BJ (cell line): ENCODE results near the gene SLC25A10. TPM values are rescaled to one million over a fixed set of nuclear protein-coding genes. Genes with fewer than 3 reads are reported as not detected.

Experiments
- CTCF ChIA-PET: fragments of 350-600 bp; formaldehyde crosslinking; extraction: SDS; loops from one replicate; lab custom pipeline; 2021; ENCODE audit warnings: antibody characterized with exemption, inconsistent platforms; lab: Yijun Ruan, JAX
- POLR2A ChIA-PET: fragments of 300-600 bp; sonication (Branson Sonifier 250); formaldehyde crosslinking; extraction: SDS; loops from one replicate; lab custom pipeline; 2021; ENCODE audit warnings: antibody characterized with exemption; lab: Charles Lee
- DNase-seq: peaks from one replicate; pipeline ENCODE4 v3.0.0-alpha.2; 2011; ENCODE audit warnings: low read depth
- H3K27me3 ChIP-seq: 2 replicates; pipeline ENCODE4 v1.6.0; 2011; ENCODE audit warnings: low read length; ENCODE audit not compliant: control insufficient read depth, insufficient read depth
- H3K36me3 ChIP-seq: 2 replicates; pipeline ENCODE4 v1.5.1; 2011; ENCODE audit warnings: low read length; ENCODE audit not compliant: control insufficient read depth, insufficient read depth
- H3K4me3 ChIP-seq: 2 replicates; pipeline ENCODE4 v1.5.1; 2011; ENCODE audit warnings: low read depth, mild to moderate bottlenecking, control low read depth, low read length
- polyA plus RNA-seq: library from polyadenylated mRNA; depleted of rRNA; stranded (reverse); fragments of >200 nt; gene quantifications from 2 replicates; pipeline ENCODE4 v1.2.3, GENCODE V29; 2011
- TF ChIP-seq, protein P1 (sequence below): IDR thresholded peaks from 2 replicates; pipeline ENCODE4 v1.5.1; 2011; ENCODE audit warnings: low read depth, mild to moderate bottlenecking, control low read depth, inconsistent platforms, low read length, moderate library complexity; ENCODE audit not compliant: insufficient read depth

The SLC25A10 gene
- polyA plus RNA-seq, 1 experiment: 8.4 TPM

DNA sequence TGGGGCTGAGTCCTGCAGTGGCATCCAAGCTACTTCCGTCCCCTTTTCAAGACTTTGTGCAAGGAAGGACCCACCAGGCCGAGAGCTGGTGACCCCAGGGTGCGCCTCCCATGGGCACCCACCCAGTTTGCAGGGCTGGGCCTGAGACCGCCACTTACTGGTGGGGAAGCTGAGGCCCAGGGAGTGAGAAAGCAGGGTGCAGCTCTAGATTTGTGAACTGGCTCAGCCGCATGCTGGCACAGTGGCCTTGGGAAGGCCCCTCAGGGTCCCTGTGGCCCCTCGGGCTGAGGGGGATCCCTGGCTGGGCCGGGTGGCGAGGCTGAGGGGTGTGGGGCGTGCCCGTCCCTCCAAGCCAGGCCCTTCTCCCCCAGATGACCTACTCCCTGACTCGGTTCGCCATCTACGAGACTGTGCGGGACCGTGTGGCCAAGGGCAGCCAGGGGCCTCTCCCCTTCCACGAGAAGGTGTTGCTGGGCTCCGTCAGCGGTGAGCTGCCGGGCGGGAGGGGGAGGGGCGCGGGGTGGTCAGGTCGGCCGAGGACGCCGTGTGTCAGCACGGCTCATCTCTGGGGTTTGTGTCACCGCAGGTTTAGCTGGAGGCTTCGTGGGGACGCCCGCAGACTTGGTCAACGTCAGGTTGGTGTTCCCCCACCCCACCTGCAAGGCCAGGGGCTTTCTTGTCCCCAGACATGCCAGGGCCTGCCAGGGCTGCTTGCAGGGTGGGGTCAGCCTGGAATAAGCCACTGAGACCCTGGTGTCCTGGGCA lies 3.2 kb downstream of the SLC25A10 start:
- no peak for DNase-seq
- TF ChIP-seq, protein P1, sequence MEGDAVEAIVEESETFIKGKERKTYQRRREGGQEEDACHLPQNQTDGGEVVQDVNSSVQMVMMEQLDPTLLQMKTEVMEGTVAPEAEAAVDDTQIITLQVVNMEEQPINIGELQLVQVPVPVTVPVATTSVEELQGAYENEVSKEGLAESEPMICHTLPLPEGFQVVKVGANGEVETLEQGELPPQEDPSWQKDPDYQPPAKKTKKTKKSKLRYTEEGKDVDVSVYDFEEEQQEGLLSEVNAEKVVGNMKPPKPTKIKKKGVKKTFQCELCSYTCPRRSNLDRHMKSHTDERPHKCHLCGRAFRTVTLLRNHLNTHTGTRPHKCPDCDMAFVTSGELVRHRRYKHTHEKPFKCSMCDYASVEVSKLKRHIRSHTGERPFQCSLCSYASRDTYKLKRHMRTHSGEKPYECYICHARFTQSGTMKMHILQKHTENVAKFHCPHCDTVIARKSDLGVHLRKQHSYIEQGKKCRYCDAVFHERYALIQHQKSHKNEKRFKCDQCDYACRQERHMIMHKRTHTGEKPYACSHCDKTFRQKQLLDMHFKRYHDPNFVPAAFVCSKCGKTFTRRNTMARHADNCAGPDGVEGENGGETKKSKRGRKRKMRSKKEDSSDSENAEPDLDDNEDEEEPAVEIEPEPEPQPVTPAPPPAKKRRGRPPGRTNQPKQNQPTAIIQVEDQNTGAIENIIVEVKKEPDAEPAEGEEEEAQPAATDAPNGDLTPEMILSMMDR: no peak
- Histone ChIP-seq H3K27me3 (no peaks in the 10 kb centered on the region), H3K4me3 (no peak overlapping the region), H3K36me3 (peaks cover 1% of the 10 kb centered on the region; the same call in 1 of the 2 replicates)
- ChIA-PET POLR2A (no interaction called here), CTCF (no interaction called here)

DNA sequence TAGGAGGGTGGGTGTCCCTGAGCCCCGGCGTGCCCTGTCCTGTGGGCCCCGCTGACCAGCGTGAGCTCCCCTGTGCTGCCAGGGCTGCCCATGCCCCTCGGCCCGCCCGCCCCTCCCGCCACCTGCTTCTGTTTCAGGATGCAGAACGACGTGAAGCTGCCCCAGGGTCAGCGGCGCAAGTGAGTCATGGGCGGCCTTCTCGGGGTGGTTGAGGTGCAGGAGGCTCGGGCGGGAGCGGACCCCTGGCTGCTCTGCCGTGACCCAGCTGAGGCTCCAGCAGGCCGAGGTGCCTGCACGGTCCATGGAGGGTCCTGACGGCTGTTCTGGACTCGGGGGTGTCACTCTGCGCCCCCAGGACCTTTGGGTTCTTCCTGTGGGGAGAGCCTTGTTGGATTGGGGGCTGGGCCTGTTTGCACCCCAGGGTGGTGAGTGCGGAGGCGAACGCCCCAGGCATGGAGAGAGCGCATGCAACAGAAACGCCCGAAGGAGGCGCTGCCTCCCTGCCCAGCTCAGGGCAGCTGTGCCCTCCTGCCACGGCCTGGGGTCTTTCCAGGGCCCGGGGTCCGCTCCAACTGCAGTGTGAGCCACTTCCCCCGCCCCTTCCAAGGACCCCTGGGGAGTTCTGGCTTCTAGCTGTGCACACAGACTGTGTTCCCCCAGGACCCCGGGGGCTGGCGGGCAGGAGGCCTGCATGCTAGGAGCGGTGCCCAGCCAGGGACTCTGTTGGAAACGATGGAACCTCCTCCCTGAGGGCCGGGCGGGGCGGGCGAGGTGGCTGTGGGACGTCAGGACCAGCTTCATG lies 4.0 kb downstream of the SLC25A10 start:
- CTCF ChIA-PET: no interaction called here
- POLR2A ChIA-PET: no interaction called here
- no peaks in the 10 kb centered on the region for H3K27me3 ChIP-seq
- TF ChIP-seq, protein P1: no peak
- no peak for DNase-seq
- H3K4me3 ChIP-seq: no peak overlapping the region
- peaks cover 3% of the 10 kb centered on the region; the same call in 1 of the 2 replicates for H3K36me3 ChIP-seq

DNA sequence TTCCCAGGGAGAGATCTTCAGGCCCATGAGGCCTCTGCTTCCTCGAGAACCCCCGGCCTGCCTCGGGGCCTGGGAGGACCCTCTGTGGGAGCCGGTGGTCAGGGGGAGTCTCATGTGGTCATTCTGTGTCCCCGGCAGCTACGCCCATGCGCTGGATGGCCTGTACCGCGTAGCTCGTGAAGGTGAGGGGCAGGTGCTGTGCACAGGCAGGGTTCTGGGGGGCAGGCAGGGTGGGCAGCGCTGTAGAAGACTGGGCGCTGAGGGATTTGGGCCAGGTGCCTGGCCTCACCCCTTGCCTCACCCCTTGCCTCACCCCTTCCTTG lies 4.6 kb downstream of the SLC25A10 start:
- no peak for DNase-seq

DNA sequence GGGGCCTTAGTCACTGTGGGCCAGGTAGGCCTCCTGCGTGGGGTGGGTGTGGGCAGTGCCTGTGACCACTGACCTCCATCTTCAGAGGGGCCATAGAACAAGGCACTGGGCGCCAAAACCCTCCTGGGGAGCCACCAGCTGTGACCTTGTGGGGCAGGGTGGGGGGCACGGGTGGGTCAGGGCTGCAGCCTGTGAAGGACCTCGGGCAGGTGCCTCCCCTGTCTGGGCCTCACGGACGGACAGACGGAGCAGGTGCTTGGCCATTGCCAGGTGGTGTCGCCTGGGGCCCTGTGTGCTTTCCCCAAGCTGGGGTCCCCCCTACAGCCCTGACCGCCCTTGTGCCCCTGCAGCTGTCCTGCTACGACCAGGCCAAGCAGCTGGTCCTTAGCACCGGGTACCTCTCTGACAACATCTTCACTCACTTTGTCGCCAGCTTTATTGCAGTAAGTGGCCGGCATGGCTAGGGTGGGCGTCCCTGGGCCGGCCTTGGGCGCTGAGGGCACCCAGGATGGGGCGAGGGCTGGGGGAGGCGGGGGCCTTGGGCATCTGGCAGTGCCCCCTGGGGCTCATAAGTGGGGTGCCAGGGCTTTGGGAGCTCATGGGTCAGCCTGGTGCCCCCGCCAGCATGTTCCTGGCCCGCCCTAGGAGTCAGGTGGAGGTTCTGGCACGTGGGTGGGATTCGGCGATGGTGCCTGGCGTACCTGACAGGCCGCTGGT lies 5.1 kb downstream of the SLC25A10 start:
- DNase-seq: no peak
- Histone ChIP-seq H3K27me3 (no peaks in the 10 kb centered on the region), H3K4me3 (no peak overlapping the region), H3K36me3 (peaks cover 3% of the 10 kb centered on the region; the same call in 1 of the 2 replicates)
- ChIA-PET CTCF (no interaction called here), POLR2A (no interaction called here)
- TF ChIP-seq, protein P1: no peak

More for the DNA sequence above, 4.6 kb downstream of the SLC25A10 start:
- CTCF ChIA-PET: no interaction called here
- H3K4me3 ChIP-seq: no peak overlapping the region
- H3K27me3 ChIP-seq: no peaks in the 10 kb centered on the region
- POLR2A ChIA-PET: no interaction called here
- TF ChIP-seq, protein P1: no peak
- H3K36me3 ChIP-seq: peaks cover 3% of the 10 kb centered on the region; the same call in 1 of the 2 replicates

DNA sequence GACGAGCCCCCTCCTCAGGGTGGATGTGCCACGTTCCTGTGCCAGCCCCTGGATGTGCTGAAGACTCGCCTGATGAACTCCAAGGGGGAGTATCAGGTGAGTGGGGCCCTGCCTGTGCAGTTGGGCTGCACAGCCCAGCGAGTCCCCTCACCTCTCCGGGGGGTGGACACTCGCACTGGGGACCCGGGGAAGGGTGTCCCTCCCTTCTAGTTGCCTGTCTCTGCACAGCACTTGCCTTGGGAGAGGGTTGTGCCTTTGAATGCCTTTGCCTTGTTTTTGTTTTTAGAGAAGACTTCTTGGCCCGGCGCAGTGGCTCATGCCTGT lies 5.6 kb downstream of the SLC25A10 start:
- TF ChIP-seq, protein P1: no peak
- Histone ChIP-seq H3K27me3 (no peaks in the 10 kb centered on the region), H3K4me3 (no peak overlapping the region), H3K36me3 (peaks cover 3% of the 10 kb centered on the region; the same call in 1 of the 2 replicates)
- POLR2A ChIA-PET: no interaction called here
- CTCF ChIA-PET: no interaction called here
- no peak for DNase-seq
